ENCODE data around the gene NEURL3.

NEURL3 gene

GRCh38 chr2:96539215-96539920 is 34.2 kb upstream of the NEURL3 start:
- DNase-seq (ENCODE audit: low read depth), result no peak

- no peak for DNase-seq (ENCODE audit: low read depth)
Measured at GRCh38 chr2:96538487-96539214, 33.5 kb upstream of the NEURL3 start.

DNA sequence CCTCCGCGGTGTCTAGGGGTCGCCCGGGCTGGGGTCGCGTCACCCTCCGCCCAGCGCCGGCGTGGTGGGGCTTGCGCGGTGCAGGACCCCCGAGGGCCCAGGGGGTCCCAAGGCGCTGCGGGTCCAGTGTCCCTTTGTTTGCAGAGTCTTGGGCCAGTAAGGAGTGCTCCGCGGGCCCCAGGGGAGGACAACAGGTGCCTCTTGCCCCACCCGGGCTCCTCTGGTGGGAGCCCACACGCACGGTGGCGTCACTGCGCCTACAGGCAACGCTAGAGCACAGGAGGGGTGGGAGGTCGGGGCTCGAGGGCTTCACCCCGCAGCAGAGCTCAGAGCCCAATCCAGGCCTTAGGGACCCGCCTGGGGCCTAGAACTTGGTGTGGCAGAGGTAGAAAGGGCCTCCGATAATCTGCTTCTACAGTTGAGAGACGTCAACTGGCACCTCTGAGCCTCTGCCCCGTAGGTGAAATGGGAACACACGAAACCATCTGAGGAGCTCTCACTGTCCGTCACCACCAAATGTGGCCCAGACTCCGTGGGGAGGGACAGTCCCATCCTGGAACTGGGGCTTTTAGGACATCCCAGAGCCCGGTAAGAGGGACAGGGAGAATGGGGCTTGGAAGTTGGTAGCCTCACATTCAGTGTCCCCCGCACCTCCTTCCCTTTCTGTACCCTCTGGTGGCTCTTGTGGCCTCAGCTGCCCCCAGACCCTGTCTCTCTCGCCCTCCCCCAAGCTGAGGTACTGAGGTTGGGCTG is 32.8 kb upstream of the NEURL3 start:
- no peak for DNase-seq (ENCODE audit: low read depth)

DNA sequence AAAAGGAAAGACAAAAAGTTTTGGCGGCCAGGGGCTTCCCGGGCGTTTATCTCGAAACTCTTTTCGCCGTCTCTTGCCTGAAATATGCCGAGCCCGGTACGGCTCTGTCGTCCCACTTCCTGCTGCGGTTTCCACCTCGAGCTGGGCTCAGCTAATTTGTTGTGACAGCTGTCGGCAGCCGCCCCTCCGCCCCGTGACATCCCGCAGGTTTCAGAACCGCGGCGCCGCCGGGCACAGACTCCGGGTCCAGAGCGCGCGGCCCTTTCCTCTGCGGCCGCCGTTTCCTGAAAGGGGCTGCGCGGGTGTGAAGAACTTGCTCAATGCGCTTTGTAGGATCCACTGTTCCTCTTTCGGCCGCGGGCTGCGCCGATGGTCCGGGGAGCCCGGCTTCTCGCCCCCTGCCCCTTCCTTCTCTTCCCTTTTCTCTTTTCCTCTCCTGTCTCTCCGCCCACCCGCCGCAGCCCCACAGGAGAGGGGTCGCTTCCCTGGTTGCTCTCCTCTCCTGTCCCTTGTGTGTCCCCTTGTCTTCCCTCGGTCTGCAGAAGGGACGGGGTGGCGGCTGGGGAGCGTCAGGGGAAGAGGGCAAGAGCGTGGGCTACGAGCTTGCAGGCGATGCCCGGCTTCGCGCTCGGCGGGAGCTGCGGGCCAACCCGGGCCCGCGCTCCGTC is 32.0 kb upstream of the NEURL3 start:
- peak; percentile 51 for DNase-seq (ENCODE audit: low read depth)

- peak; percentile 87 for DNase-seq (ENCODE audit: low read depth)
Measured at GRCh38 chr2:96536445-96537065, 31.4 kb upstream of the NEURL3 start, which contains the start of gene ARID5A. TSS of gene ARID5A (plus strand) at chr2:96536752. CDS start at chr2:96536827, 75 bp downstream.

DNA sequence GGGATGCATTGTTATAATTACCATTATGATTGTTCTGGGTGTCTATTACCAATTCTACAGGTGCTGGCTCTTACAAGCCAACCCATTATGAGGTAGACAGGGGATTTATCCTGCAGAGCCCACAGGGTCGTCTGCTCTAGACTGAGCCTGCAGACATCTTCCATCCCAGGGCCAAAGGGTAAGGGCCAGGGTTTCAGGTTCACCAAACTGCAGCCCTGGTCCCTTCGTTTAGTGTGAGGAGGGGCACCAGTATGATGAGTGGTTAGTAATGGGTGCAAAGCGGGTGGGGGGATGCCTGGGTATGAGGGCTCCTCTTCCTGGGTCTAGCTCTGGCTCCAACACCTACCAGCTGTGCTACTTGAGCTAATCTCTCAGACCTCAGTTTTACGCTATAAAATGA is 30.2 kb upstream of the NEURL3 start:
- no peak for DNase-seq (ENCODE audit: low read depth)

GRCh38 chr2:96534701-96535181 is 29.6 kb upstream of the NEURL3 start:
- no peak for DNase-seq (ENCODE audit: low read depth)

GRCh38 chr2:96534141-96534540 is 29.0 kb upstream of the NEURL3 start:
- no peak for DNase-seq (ENCODE audit: low read depth)

- DNase-seq (ENCODE audit: low read depth), result peak; percentile 98
Measured at GRCh38 chr2:96533292-96534073, 28.3 kb upstream of the NEURL3 start.

DNA sequence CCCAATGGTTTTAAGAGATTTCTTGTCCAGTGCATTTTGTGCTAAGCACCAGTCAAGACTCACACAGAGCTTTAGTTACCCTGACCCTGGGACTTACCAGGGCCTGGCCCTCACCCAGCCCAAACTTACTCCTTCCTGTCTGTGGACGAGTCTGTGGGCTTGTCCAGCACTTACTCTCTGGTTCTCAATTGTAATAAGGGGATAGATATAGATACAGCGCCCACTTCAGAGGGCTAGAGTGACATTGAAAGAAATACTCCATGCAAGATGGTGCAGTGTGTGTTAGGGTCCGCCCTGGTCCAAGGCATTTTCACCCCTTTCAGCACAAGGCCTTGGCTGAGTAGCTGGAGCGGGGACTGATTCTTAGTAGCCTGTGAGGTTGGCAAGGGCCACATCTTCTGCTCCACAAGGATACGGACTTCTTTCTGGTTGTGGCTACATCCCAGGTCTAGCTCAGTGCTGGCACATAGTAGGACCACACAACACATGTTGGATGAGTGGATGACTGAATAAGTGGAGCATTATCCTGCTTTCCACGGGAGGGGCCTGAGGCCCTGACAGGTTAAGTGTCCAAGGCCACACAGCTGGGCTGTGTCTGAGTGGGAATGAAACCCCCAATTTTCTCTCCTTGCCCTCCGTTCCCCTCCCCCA is 27.6 kb upstream of the NEURL3 start:
- DNase-seq (ENCODE audit: low read depth), result no peak

GRCh38 chr2:96531872-96532505 is 26.8 kb upstream of the NEURL3 start:
- DNase-seq (ENCODE audit: low read depth), result peak; percentile 99

- no peak for DNase-seq (ENCODE audit: low read depth)
Measured at GRCh38 chr2:96531366-96531765, 26.2 kb upstream of the NEURL3 start.

DNA sequence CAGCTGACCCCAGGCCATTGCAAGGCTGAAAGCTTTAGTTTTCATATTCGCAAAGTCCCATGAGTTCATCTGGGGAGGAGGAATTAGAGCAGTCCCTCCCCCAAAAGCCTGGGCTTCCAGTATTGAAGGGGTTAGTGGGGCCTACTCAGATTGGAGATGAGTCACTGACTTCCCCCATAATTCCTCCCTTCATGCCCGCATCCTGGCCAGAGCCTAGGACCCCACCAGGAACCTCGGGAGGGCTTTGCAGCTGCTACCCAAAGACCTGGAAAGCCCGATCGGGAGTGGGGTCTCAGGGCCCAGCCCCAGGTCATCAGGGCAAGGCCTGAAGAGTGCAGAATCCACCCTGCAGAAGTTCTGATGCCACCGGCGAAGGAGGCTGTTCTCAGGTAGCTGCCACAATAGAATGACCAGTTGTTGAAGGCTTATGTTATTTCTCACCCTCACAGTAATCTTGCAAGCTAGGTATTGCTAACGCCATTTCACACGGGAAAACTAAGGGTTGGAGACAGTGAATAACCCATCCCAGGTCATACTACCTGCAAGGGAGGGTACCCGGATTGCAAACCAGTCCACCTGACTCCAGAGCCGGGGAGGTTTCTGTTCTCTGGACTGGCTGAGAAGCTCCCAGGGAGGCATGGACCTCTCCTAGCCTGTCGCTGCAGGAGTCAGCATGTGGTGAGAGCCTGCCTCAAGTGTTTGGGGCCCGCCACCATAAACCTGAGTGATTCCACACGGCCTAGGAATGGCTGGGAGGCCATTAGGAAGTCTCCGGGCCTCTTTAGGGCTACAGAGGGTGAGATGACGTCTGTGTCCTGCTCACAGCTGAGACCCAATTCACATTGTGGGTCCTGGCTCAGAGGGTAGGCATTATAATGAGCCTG is 25.6 kb upstream of the NEURL3 start:
- no peak for DNase-seq (ENCODE audit: low read depth)

DNA sequence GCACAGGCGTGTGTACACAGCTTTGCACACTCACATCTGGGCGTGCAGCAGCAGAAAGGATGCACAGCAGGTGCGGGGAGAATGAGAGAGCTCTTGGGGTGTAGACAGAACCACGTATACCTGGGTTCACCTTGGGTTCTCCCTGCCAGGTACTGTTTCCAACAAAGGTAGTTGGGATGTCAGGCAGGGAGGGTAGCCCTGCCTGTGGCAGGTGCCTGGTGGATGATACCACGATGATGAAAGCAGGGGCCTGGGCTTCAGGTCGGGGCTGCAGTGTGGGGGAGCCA is 24.9 kb upstream of the NEURL3 start:
- DNase-seq (ENCODE audit: low read depth), result no peak

- DNase-seq (ENCODE audit: low read depth), result no peak
Measured at GRCh38 chr2:96529376-96530143, 24.4 kb upstream of the NEURL3 start.

DNA sequence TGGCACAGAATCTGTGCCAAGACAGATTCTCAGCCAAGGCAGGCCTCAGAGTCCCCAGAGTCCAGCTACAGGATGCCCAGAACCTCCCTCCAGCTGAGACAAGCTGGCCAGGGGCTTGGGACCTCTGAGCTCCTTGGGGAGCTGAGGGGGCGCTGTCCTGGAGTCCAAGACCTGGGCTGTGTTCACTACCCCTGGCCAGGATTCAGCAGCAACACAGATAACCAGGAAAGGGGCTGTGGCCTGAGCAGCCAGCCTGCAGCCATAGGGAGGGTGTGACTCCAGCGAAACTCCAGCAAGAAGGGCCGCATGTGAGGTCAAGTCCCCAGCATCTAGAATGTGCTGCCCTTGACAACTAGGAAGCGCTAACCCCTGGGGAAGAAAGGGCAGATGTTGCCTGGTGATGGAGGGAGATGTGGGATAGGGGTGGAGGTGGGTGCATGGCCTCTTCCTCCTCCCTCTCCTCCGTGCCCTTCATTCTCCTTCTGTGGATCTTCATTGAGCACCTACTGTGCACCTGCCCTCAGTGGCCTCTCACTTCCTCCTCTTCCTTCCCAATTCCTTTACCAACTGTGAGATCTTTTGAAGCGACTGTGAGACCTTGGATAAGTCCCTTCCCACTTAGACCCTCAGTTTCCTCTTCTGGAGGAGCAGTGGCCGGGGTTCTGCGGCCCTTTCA is 23.7 kb upstream of the NEURL3 start:
- DNase-seq (ENCODE audit: low read depth), result no peak

DNA sequence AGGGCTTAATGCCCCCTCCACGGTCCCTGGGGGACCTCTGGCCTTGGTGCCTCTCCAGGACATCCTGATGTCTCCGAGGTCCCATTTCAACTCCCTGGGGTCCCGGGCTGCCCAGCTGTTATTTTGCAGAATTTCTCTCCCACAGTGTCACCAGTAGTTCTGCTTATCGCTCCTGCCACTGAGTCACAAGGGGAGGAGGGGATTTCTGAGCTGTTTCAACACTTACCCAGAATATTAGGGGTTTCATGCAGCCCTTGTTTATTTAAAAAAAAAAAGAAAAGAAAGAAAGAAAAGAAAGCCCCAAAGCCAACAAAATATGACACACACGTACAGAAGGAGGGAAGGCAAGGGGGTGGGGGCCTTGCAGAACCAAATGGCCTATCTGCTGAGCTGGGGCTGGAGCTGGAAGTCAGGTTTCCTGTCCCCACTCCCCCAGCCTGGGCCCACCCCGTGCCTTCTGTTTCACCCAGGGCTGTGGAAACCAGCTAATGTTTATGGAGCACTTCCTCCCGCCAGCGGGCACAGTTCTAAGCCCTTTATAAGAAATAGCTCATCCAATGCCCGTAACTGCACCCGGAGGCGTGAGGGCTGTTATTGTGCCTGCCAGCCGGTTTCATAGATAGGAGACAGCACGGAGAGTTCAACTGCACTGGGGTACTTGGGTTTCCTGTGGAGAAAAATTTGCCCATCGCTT is 23.0 kb upstream of the NEURL3 start:
- peak; percentile 84 for DNase-seq (ENCODE audit: low read depth)
